Measurements from ENCODE around the gene KSR1. TPM values are rescaled to one million over a fixed set of nuclear protein-coding genes. Genes with fewer than 3 reads are reported as not detected.
"Not testable (repeated sequence)": the region's sequence is repeated elsewhere in the genome, so short reads cannot be mapped to it uniquely, and the experiment has no call there.

The KSR1 gene
- total and polyA plus RNA-seq, 9 donors: 43.3 to 112 (median 71.6) TPM

DNA sequence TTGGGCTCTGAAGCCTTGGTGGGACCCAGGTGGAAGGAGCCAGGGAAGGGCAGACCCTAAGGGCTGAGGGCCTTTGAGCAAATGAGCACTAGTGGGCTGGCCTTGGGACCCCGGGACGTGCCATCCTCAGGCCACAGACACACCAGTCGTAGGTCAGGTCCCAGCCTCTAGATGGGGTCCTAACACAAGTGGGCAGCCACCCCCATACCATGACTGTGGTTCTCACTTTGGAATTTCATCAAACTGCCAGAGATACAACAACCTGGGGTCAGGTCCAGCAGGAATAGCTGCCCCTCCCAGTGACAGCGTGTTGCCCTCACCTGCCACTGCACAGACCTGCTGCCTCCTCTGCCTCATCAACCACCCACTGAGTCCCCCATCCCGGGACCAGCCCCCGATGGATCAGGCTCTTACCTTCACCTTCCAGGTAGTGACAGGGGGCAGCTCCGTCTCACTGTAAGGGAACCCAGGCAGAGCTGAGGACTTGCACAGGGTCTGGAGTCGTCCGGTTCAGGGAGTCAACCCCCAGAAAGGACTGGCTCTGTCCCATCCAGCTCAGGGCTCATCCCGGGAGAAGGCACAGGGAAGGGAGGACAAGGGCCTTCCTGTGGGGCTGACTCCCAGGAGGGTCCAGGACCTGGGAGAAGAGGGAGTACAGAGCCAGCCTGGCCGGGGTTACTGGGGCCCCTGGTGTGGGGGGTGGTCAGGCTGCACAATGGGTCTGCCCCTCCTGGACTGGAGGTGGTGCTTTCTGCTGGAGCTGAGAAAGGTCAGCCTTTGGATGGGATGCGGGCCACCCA, 214.7 kb downstream of the KSR1 start:
- WGBS (ENCODE audit: insufficient coverage): 73% methylated on average over 11 of the region's 12 CpGs

DNA sequence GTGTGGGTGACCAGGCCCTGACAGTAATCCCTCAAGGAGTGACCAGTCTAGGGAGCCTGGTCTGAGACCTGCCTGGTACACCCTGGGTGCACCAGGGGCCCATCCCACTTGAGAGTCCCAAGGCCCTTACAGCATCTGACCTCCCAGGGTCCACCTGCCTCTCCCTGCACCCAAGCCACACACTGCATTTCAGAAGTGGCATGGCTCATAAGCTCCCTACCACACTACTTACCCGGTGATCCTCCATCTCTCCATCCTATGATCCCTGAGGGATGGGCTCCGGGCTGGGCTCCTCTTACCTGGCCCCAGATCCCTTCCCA, 215.3 kb downstream of the KSR1 start:
- no peaks in the 10 kb centered on the region for H3K27me3 ChIP-seq (ENCODE audit: control insufficient read depth, insufficient read depth, low read length)
- H3K27ac ChIP-seq (ENCODE audit: low read length): no peak overlapping the region
- WGBS (ENCODE audit: insufficient coverage): 94% methylated on average over 2 of the region's 2 CpGs
- H3K36me3 ChIP-seq (ENCODE audit: control insufficient read depth, insufficient read depth, low read length): no peaks in the 10 kb centered on the region
- DNase-seq: no peak
- no peak overlapping the region for H3K4me3 ChIP-seq (ENCODE audit: low read length)
- H3K4me1 ChIP-seq (ENCODE audit: control insufficient read depth, insufficient read depth, low read length): no peaks in the 10 kb centered on the region
- no peaks in the 10 kb centered on the region for H3K9me3 ChIP-seq (replicated peaks; ENCODE audit: control insufficient read depth, low read depth, low read length)

More for the DNA sequence above, 214.7 kb downstream of the KSR1 start:
- H3K27me3 ChIP-seq (ENCODE audit: control insufficient read depth, insufficient read depth, low read length): no peaks in the 10 kb centered on the region
- no peaks in the 10 kb centered on the region for H3K4me1 ChIP-seq (ENCODE audit: control insufficient read depth, insufficient read depth, low read length)
- DNase-seq: no peak
- H3K27ac ChIP-seq (ENCODE audit: low read length): no peak overlapping the region
- no peak overlapping the region for H3K4me3 ChIP-seq (ENCODE audit: low read length)
- H3K36me3 ChIP-seq (ENCODE audit: control insufficient read depth, insufficient read depth, low read length): no peaks in the 10 kb centered on the region
- H3K9me3 ChIP-seq (replicated peaks; ENCODE audit: control insufficient read depth, low read depth, low read length): no peaks in the 10 kb centered on the region

GRCh38 chr17:27671977-27672480, 215.8 kb downstream of the KSR1 start:
- DNase-seq; H3K27me3 ChIP-seq (ENCODE audit: control insufficient read depth, insufficient read depth, low read length); H3K27ac ChIP-seq (ENCODE audit: low read length); H3K36me3 ChIP-seq (ENCODE audit: control insufficient read depth, insufficient read depth, low read length); H3K9me3 ChIP-seq (replicated peaks; ENCODE audit: control insufficient read depth, low read depth, low read length); H3K4me3 ChIP-seq (ENCODE audit: low read length); H3K4me1 ChIP-seq (ENCODE audit: control insufficient read depth, insufficient read depth, low read length): not testable (repeated sequence)
- WGBS (ENCODE audit: insufficient coverage): 63% methylated on average over 3 of the region's 6 CpGs

DNA sequence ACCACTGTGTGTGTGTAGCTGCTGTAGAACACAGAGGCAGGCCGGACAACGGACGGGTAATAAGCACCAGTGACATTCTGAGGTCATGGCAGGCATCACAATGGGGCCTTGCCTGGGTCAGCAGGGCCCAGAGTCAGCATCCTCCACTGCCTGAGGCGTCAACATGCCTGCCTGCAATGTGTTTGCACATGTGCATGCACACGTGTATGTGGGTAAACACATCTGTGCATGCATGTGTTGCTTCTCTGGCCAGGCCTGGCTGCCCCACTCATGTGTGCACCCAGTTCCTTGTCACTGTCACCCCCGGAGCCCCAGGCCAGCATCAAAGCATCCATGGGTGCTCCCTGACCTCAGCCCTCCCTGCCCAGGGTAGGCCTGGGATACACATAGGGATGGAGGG, 218.1 kb downstream of the KSR1 start:
- no peak overlapping the region for H3K27ac ChIP-seq (ENCODE audit: low read length)
- H3K4me3 ChIP-seq (ENCODE audit: low read length): no peak overlapping the region
- H3K4me1 ChIP-seq (ENCODE audit: control insufficient read depth, insufficient read depth, low read length): no peaks in the 10 kb centered on the region
- no peaks in the 10 kb centered on the region for H3K27me3 ChIP-seq (ENCODE audit: control insufficient read depth, insufficient read depth, low read length)
- no peak for DNase-seq
- H3K36me3 ChIP-seq (ENCODE audit: control insufficient read depth, insufficient read depth, low read length): no peaks in the 10 kb centered on the region
- no peaks in the 10 kb centered on the region for H3K9me3 ChIP-seq (replicated peaks; ENCODE audit: control insufficient read depth, low read depth, low read length)
- 76% methylated on average over 5 of the region's 6 CpGs for WGBS (ENCODE audit: insufficient coverage)

Other genes with a start within 250 kb of the KSR1 start
- 145 TPM for gene WSB1, start 162.3 kb upstream of the KSR1 start, total RNA-seq
- 100 to 1,000 TPM in 7 of 8 donors, 10 to 100 TPM in 1; 98.9 to 249 (median 140) TPM for gene WSB1, start 162.3 kb upstream of the KSR1 start, polyA plus RNA-seq (ENCODE audit: insufficient read depth in 1 of 8, insufficient read length in 8 of 8, low replicate concordance in 1 of 8)
- 6.2 TPM for gene LGALS9, start 174.7 kb downstream of the KSR1 start, total RNA-seq
- gene LGALS9, start 174.7 kb downstream of the KSR1 start, polyA plus RNA-seq (ENCODE audit: insufficient read depth in 1 of 8, insufficient read length in 8 of 8, low replicate concordance in 1 of 8): 10 to 100 TPM; 10.3 to 14.1 (median 13.0) TPM